A549 (cell line): ENCODE data around the gene LLPH. TPM values are rescaled to one million over a fixed set of nuclear protein-coding genes. Genes with fewer than 3 reads are reported as not detected.

Experiments
- ATAC-seq, 2 experiments: fragments of 200-7000 bp in 1 of 2; fragments of >200 bp in 1 of 2; cut with Nextera tagmentation in 1 of 2; cut with Tn5 transposase in 1 of 2; 3 replicates each; pipeline versions ENCODE4 v1.8.0 to v1.9.1; 2018 to 2020; ENCODE audit warnings: mild to moderate bottlenecking in 1 of 2, moderate library complexity in 1 of 2
- CTCF ChIA-PET: fragments of 300-600 bp; sonication (Branson Sonifier 250); formaldehyde crosslinking; extraction: SDS; loops from one replicate; lab custom pipeline; 2021; ENCODE audit warnings: antibody characterized with exemption, inconsistent platforms; lab: Yijun Ruan, JAX
- POLR2A ChIA-PET: fragments of 350-600 bp; formaldehyde crosslinking; extraction: SDS; loops from one replicate; lab custom pipeline; 2021; ENCODE audit warnings: antibody characterized with exemption, inconsistent platforms; lab: Yijun Ruan, JAX
- DNase-seq, 2 experiments: peaks; one replicate each; pipeline versions ENCODE4 v3.0.0 to v3.0.0-alpha.2; 2011 to 2016; ENCODE audit warnings: low read depth in 1 of 2, low spot score in 1 of 2
- FAIRE-seq: peaks from 2 replicates; lab custom pipeline; 2011; peaks lifted over from hg19 to GRCh38; lab: Jason Lieb, UNC
- H3K27ac ChIP-seq, 2 experiments: fragments of >200 bp; sonication (Bioruptor Twin); formaldehyde crosslinking; 3 replicates each; pipeline ENCODE4 v1.5.1; 2016 to 2017
- H3K4me1 ChIP-seq: fragments of >200 bp; sonication (Bioruptor Twin); formaldehyde crosslinking; 3 replicates; pipeline ENCODE4 v1.6.1; 2016
- H3K4me2 ChIP-seq: fragments of >200 bp; sonication (Bioruptor Twin); formaldehyde crosslinking; 3 replicates; pipeline ENCODE4 v1.6.1; 2016
- H3K4me3 ChIP-seq: fragments of >200 bp; sonication (Bioruptor Twin); formaldehyde crosslinking; 3 replicates; pipeline ENCODE4 v1.5.1; 2016
- H3K9me3 ChIP-seq: fragments of >200 bp; sonication (Bioruptor Twin); formaldehyde crosslinking; 3 replicates; pipeline ENCODE4 v1.6.1; 2016
- CBX8 ChIP-seq: fragments of 200-600 bp; sonication (generic); IDR thresholded peaks from 2 replicates; pipeline ENCODE4 v1.6.1; 2016
- CHD2 ChIP-seq: fragments of 150-350 bp; IDR thresholded peaks from 2 replicates; pipeline ENCODE4 v1.6.1; 2014; ENCODE audit warnings: low read length; ENCODE audit not compliant: partially characterized antibody
- CTCF ChIP-seq: fragments of >200 bp; sonication (Bioruptor Twin); formaldehyde crosslinking; IDR thresholded peaks from 3 replicates; pipeline ENCODE4 v1.5.1; 2016
- E2F6 ChIP-seq: IDR thresholded peaks from 2 replicates; pipeline ENCODE4 v1.6.1; 2012; ENCODE audit warnings: low read depth, borderline replicate concordance
- EHF ChIP-seq: fragments of 250-450 bp; sonication (Bioruptor Pico); IDR thresholded peaks from 2 replicates; pipeline ENCODE4 v1.5.0; 2020; ENCODE audit warnings: mild to moderate bottlenecking
- FOSL2 ChIP-seq, 2 experiments: fragments of 450-650 bp in 1 of 2; fragments of >200 bp in 1 of 2; sonication (Bioruptor Twin) in 1 of 2; formaldehyde crosslinking; IDR thresholded peaks; 2 replicates each; pipeline versions ENCODE4 v1.5.0 to v1.6.1; 2016 to 2020; ENCODE audit warnings: mild to moderate bottlenecking in 1 of 2, moderate library complexity in 1 of 2
- FOXS1 ChIP-seq: fragments of 250-450 bp; sonication (Bioruptor Pico); IDR thresholded peaks from 2 replicates; pipeline ENCODE4 v1.5.0; 2020; ENCODE audit warnings: mild to moderate bottlenecking, moderate library complexity
- HDAC2 ChIP-seq: fragments of 200-600 bp; sonication (generic); IDR thresholded peaks from 2 replicates; pipeline ENCODE4 v1.6.1; 2016
- HOXA7 ChIP-seq: fragments of 250-450 bp; sonication (Bioruptor Pico); IDR thresholded peaks from 2 replicates; pipeline ENCODE4 v1.5.0; 2020; ENCODE audit warnings: mild to moderate bottlenecking, moderate library complexity
- JUNB ChIP-seq: fragments of >200 bp; sonication (Bioruptor Twin); formaldehyde crosslinking; IDR thresholded peaks from 2 replicates; pipeline ENCODE4 v1.6.1; 2016
- KDM5A ChIP-seq: fragments of 200-600 bp; sonication (generic); IDR thresholded peaks from 2 replicates; pipeline ENCODE4 v1.6.1; 2016; ENCODE audit warnings: antibody characterized with exemption, mild to moderate bottlenecking
- MAFK ChIP-seq: fragments of 450-650 bp; IDR thresholded peaks from 2 replicates; pipeline ENCODE4 v1.6.1; 2014; ENCODE audit not compliant: partially characterized antibody
- NFE2L2 ChIP-seq: fragments of 150-350 bp; conservative IDR thresholded peaks from 2 replicates; pipeline ENCODE4 v1.6.1; 2014; ENCODE audit warnings: low read length
- POLR2A ChIP-seq: IDR thresholded peaks from 2 replicates; pipeline ENCODE4 v1.6.1; 2012; ENCODE audit warnings: mild to moderate bottlenecking, low read length
- RAD21 ChIP-seq, 2 experiments: fragments of >200 bp in 1 of 2; sonication (Bioruptor Twin) in 1 of 2; formaldehyde crosslinking in 1 of 2; IDR thresholded peaks in 1 of 2; conservative IDR thresholded peaks in 1 of 2; 2 replicates in 1 of 2; 3 replicates in 1 of 2; pipeline ENCODE4 v1.6.1; 2012 to 2018; ENCODE audit warnings: inconsistent platforms in 1 of 2
- REST ChIP-seq: fragments of 200-600 bp; sonication (generic); IDR thresholded peaks from 2 replicates; pipeline ENCODE4 v1.6.1; 2016; ENCODE audit warnings: antibody characterized with exemption, mild to moderate bottlenecking, moderate library complexity
- RNF2 ChIP-seq: fragments of 200-600 bp; sonication (generic); IDR thresholded peaks from 2 replicates; pipeline ENCODE4 v1.6.1; 2016; ENCODE audit warnings: low read depth, mild to moderate bottlenecking, antibody characterized with exemption, moderate library complexity, borderline replicate concordance
- SMC3 ChIP-seq: fragments of >200 bp; sonication (Bioruptor Twin); formaldehyde crosslinking; IDR thresholded peaks from 3 replicates; pipeline ENCODE4 v1.6.1; 2018; ENCODE audit warnings: inconsistent platforms
- SREBF2 ChIP-seq: fragments of 450-650 bp; IDR thresholded peaks from 2 replicates; pipeline ENCODE4 v1.6.1; 2014; ENCODE audit warnings: mild to moderate bottlenecking, moderate library complexity
- USF2 ChIP-seq: fragments of 450-650 bp; IDR thresholded peaks from 2 replicates; pipeline ENCODE4 v1.6.1; 2014; ENCODE audit warnings: antibody characterized with exemption
- ZFP36 ChIP-seq: fragments of 450-650 bp; IDR thresholded peaks from 2 replicates; pipeline ENCODE4 v1.6.1; 2014; ENCODE audit warnings: borderline replicate concordance; ENCODE audit not compliant: partially characterized antibody
- ZSCAN20 ChIP-seq: fragments of 250-450 bp; sonication (Bioruptor Pico); IDR thresholded peaks from 2 replicates; pipeline ENCODE4 v1.8.0; 2022; ENCODE audit warnings: mild to moderate bottlenecking, moderate library complexity
- WGBS: methylation state at CpG from one replicate; pipeline ENCODE4 v1.1.6; 2017; ENCODE audit errors: missing lambda C conversion rate; 5-methylcytosine and 5-hydroxymethylcytosine counted together
- polyA plus RNA-seq, 4 experiments: library from polyadenylated mRNA; depleted of rRNA in 3 of 4; stranded (reverse); fragments of >200 nt; fragmentation: RNase III in 1 of 4; extraction: RNeasy Plus Mini Kit Qiagen cat#74134 plus additional on column Dnase treatment in 1 of 4; gene quantifications; 2 replicates in 3 of 4; 3 replicates in 1 of 4; pipeline ENCODE4 v1.2.3, GENCODE V29; 2011 to 2017

The LLPH gene
- polyA plus RNA-seq, 2 of the 4 experiments (the other 2 are of a cell fraction), result 32.4 to 54.5 TPM

- no peak for TF ChIP-seq CTCF
- no peak for TF ChIP-seq RAD21 (conservative IDR thresholded peaks at IDR 0.05 in 1 of 2, IDR thresholded peaks at IDR 0.05 in 1 of 2)
- no peak for TF ChIP-seq HOXA7 (CRISPR knock-in tag)
Measured at GRCh38 chr12:66159123-66159522, 28.6 kb upstream of the LLPH start (continued).

GRCh38 chr12:66156654-66157053, 26.1 kb upstream of the LLPH start:
- TF ChIP-seq RNF2 (no peak), JUNB (no peak), HDAC2 (no peak), POLR2A (no peak), REST (no peak), E2F6 (no peak)
- Histone ChIP-seq H3K9me3 (no peaks in the 10 kb centered on the region), H3K4me3 (no peak overlapping the region), H3K4me2 (no peak overlapping the region), H3K27ac (no peak overlapping the region), H3K4me1 (no peaks in the 10 kb centered on the region)
- no peak for DNase-seq
- ChIA-PET POLR2A (no interaction called here), CTCF (interaction anchor here (0.6 to 3.2 kb wide), 2 partner anchors 13 to 739 kb away, joined by 3 to 10 read pairs; partner anchors contain the start of gene TMBIM4)
- 94% methylated on average over 2 of the region's 2 CpGs for WGBS
- ATAC-seq, result no peak
- FAIRE-seq, result no peak

- H3K9me3 ChIP-seq, result no peaks in the 10 kb centered on the region
- H3K4me2 ChIP-seq, result no peak overlapping the region
- ChIA-PET CTCF (interaction anchor here (3.2 kb wide), 1 partner anchor 15 kb away, joined by 10 read pairs; the partner anchor contains the start of gene TMBIM4), POLR2A (no interaction called here)
- no peaks in the 10 kb centered on the region for H3K4me1 ChIP-seq
- H3K4me3 ChIP-seq, result no peak overlapping the region
- FAIRE-seq (no peak), ATAC-seq (no peak), DNase-seq (no peak)
- H3K27ac ChIP-seq, result no peak overlapping the region
- TF ChIP-seq USF2, result no peak
- TF ChIP-seq KDM5A, result no peak
- TF ChIP-seq NFE2L2, result no peak
- TF ChIP-seq SREBF2, result no peak
- no peak for TF ChIP-seq CHD2
- TF ChIP-seq MAFK, result no peak
- TF ChIP-seq FOXS1 (CRISPR knock-in tag), result no peak
- no peak for TF ChIP-seq EHF (CRISPR knock-in tag)
- TF ChIP-seq ZFP36, result no peak
- no peak for TF ChIP-seq RNF2
- no peak for TF ChIP-seq CBX8
- no peak for TF ChIP-seq JUNB
- TF ChIP-seq FOSL2 (IDR thresholded peaks at IDR 0.05), result no peak
- no peak for TF ChIP-seq FOSL2 (CRISPR knock-in tag; IDR thresholded peaks at IDR 0.05)
- TF ChIP-seq POLR2A, result no peak
- no peak for TF ChIP-seq SMC3
- no peak for TF ChIP-seq ZSCAN20 (CRISPR knock-in tag)
Measured at GRCh38 chr12:66154776-66155175, 24.2 kb upstream of the LLPH start.
